Right atrium auricular region (tissue), 2 donors: ENCODE measurements around the gene RPL18. TPM values are rescaled to one million over a fixed set of nuclear protein-coding genes. Genes with fewer than 3 reads are reported as not detected.

ENCODE experiments used
- DNase-seq: peaks from one replicate; pipeline ENCODE4 v3.0.0-alpha.2; 2019; ENCODE audit warnings: low spot score
- H3K27ac ChIP-seq, 2 donors: fragments of 200-600 bp; sonication (generic); 1 replicate in 1 of 2; 2 replicates in 1 of 2; pipeline ENCODE4 v1.5.1; 2016 to 2019
- H3K27me3 ChIP-seq, 2 donors: fragments of 200-600 bp; sonication (generic); one replicate each; pipeline versions ENCODE4 v1.5.1 to v1.6.0; 2017 to 2019
- H3K36me3 ChIP-seq: fragments of 200-600 bp; sonication (generic); one replicate; pipeline ENCODE4 v1.5.1; 2016
- H3K4me1 ChIP-seq, 2 donors: fragments of 200-600 bp; sonication (generic); one replicate each; pipeline versions ENCODE4 v1.5.1 to v1.6.0; 2017 to 2019
- H3K4me3 ChIP-seq, 2 donors: fragments of 200-600 bp; sonication (generic); 1 replicate in 1 of 2; 2 replicates in 1 of 2; pipeline ENCODE4 v1.5.1; 2017 to 2019; ENCODE audit warnings: mild to moderate bottlenecking in 1 of 2, moderate library complexity in 1 of 2
- H3K9me3 ChIP-seq, 2 donors: fragments of 200-600 bp; sonication (generic); one replicate each; pipeline ENCODE4 v1.5.1; 2019
- total RNA-seq, 2 donors: library from RNA; depleted of rRNA; stranded (reverse); fragments of >200 nt; gene quantifications; one replicate each; pipeline ENCODE4 v1.1.0, GENCODE V29; 2016
- TF ChIP-seq, protein P1 (sequence below), 2 donors: fragments of 200-600 bp; sonication (generic); IDR thresholded peaks; one replicate each; pipeline ENCODE4 v1.5.1; 2019; ENCODE audit warnings: antibody characterized with exemption in 2 of 2

The RPL18 gene
- total RNA-seq, 2 donors from 2014 or later: 846 to 1,334 TPM

DNA sequence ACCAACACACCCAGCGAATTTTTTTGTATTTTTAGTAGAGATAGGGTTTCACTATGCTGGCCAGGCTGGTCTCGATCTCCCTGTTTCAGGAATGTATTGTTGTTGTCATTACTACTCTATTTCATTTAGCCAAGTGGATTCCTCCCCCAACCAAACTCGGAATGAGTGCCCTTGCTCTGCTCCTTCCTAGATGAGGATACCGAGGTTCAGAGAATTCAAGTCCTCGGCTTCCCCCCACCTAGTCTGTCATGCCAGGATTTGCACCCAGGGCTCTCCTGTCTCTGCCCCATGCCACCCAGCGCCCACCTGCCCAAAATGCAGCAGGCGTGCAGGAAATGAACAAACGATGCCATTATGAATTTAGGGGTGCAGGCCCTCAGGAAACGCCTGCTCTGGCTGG lies 16.0 kb downstream of the RPL18 start:
- DNase-seq: no peak
- Histone ChIP-seq H3K27me3 (no peaks in the 10 kb centered on the region), H3K27ac (no peak overlapping the region), H3K4me3 (no peak overlapping the region), H3K9me3 (no peaks in the 10 kb centered on the region), H3K36me3 (no peaks in the 10 kb centered on the region), H3K4me1 (no peaks in the 10 kb centered on the region)
- TF ChIP-seq, protein P1, sequence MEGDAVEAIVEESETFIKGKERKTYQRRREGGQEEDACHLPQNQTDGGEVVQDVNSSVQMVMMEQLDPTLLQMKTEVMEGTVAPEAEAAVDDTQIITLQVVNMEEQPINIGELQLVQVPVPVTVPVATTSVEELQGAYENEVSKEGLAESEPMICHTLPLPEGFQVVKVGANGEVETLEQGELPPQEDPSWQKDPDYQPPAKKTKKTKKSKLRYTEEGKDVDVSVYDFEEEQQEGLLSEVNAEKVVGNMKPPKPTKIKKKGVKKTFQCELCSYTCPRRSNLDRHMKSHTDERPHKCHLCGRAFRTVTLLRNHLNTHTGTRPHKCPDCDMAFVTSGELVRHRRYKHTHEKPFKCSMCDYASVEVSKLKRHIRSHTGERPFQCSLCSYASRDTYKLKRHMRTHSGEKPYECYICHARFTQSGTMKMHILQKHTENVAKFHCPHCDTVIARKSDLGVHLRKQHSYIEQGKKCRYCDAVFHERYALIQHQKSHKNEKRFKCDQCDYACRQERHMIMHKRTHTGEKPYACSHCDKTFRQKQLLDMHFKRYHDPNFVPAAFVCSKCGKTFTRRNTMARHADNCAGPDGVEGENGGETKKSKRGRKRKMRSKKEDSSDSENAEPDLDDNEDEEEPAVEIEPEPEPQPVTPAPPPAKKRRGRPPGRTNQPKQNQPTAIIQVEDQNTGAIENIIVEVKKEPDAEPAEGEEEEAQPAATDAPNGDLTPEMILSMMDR (IDR thresholded peaks at IDR 0.05): no peak

DNA sequence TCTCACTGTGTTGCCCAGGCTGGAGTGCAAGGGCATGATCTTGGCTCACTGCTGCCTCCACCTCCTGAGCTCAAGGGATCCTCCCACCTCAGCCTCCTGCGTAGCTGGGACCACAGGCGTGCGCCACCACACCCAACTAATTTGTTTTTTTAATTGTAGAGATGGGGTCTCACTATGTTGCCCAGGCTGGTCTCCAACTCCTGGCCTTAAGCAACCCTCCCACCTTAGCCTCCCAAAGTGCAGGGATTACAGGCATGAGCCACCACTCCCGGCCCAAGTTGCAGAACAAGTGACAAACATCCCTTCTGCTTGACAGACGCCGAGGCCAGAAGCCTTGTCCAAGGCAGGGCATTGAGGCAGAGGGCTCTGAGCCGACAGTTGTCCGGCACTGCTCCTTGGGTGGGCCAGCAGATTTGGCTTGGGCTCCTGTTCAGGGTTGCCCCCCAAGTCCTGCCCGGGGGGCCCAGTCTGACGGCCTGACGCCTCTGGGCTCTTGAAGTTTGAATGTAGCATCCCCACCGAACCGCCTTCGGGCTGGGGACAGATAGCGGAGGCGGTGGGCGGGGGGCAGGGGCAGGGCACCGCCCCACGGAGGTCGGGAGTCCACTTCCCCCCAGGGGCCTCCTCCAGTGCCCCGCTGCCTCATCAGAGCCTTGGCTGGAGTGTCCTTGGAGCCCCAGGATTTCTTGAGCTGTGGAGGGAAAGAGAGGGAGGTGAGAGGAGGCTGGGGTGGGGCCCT lies 18.1 kb downstream of the RPL18 start:
- TF ChIP-seq, protein P1 (IDR thresholded peaks at IDR 0.05): no peak
- Histone ChIP-seq H3K4me1 (no peaks in the 10 kb centered on the region), H3K27ac (no peak overlapping the region), H3K9me3 (no peaks in the 10 kb centered on the region), H3K36me3 (no peaks in the 10 kb centered on the region), H3K27me3 (no peaks in the 10 kb centered on the region), H3K4me3 (no peak overlapping the region)
- no peak for DNase-seq

DNA sequence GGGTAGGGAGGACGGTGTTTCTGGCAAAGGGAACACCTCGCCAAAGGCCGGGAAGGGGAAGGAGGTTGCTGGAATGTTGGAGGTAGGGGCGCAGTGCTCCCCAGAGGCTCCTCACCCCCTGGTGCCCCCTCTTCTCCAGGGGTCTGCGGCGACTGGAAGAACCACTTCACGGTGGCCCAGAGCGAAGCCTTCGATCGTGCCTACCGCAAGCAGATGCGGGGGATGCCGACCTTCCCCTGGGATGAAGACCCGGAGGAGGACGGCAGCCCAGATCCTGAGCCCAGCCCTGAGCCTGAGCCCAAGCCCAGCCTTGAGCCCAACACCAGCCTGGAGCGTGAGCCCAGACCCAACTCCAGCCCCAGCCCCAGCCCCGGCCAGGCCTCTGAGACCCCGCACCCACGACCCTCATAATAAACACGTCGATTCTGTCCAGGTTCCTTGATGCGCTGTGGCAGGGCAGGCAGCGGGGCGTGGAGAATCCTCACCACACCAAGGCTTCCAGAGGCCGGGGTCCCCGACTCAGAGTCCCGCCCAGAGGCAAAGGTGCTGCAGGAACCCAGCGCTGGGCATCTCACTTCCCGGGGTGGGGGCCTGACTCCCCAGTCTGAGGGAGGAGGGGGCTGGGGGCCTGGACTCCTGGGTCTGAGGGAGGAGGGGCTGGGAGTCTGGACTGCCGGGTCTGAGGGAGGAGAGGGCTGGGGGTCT lies 19.8 kb downstream of the RPL18 start:
- Histone ChIP-seq H3K36me3 (no peaks in the 10 kb centered on the region), H3K9me3 (no peaks in the 10 kb centered on the region), H3K4me3 (no peak overlapping the region), H3K27ac (no peak overlapping the region), H3K27me3 (no peaks in the 10 kb centered on the region), H3K4me1 (no peaks in the 10 kb centered on the region)
- DNase-seq: no peak
- TF ChIP-seq, protein P1 (IDR thresholded peaks at IDR 0.05): no peak

DNA sequence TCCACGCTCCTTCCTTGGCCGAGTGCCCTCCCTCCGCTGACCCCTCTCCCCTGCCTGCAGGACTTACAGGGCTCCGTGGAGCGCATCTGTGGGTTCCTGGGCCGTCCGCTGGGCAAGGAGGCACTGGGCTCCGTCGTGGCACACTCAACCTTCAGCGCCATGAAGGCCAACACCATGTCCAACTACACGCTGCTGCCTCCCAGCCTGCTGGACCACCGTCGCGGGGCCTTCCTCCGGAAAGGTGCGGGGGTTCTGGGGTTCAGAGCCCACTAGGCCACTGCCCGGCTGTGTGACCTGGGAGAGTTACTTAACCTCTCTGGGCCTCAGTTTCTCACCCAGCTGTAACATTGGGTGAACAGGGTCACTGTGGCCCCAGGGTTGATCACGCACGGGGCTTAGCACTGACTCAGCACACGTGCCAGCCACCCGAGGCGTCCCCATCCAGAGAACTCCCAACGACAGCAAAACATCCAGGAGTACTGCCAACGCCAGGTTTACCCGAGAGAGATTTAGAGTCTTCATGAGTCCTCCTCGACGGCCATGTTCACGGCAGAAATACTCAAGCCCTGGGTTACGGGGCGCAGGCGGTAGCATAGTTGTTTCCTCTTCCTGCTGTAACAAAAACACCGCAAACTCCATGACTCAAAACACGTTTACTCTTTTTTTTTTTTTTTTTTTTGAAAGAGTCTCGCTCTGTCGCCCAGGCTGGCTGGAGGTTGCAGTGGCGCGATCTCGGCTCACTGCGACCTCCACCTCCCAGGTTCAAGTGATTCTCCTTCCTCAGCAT lies 22.1 kb downstream of the RPL18 start:
- Histone ChIP-seq H3K9me3 (no peaks in the 10 kb centered on the region), H3K4me1 (no peaks in the 10 kb centered on the region), H3K27ac (no peak overlapping the region), H3K27me3 (no peaks in the 10 kb centered on the region), H3K36me3 (no peaks in the 10 kb centered on the region), H3K4me3 (no peak overlapping the region)
- TF ChIP-seq, protein P1 (IDR thresholded peaks at IDR 0.05): no peak
- DNase-seq: no peak

DNA sequence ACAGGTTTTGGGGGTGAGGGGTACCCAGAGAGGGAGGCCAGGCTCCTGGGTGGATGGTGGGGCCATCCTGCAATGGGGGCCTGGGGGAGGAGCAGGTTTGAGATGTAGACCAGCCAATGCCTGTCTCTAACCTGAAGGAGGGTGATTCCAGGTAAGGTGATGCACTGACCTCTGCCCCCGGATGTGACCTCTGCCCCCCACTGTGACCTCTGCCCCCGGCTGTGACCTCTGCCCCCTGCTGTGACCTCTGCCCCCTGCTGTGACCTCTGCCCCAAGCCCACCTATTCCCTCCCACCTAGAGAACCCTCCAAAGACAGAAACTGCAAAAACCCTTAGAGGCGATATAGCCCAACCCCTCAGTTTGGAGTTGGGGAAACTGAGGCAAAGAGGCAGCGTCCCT lies 22.7 kb downstream of the RPL18 start:
- Histone ChIP-seq H3K9me3 (no peaks in the 10 kb centered on the region), H3K4me1 (no peaks in the 10 kb centered on the region), H3K36me3 (no peaks in the 10 kb centered on the region), H3K4me3 (no peak overlapping the region), H3K27me3 (no peaks in the 10 kb centered on the region), H3K27ac (no peak overlapping the region)
- no peak for DNase-seq
- TF ChIP-seq, protein P1 (IDR thresholded peaks at IDR 0.05): no peak
